Keratinocyte (primary cell): Measurements from ENCODE around the gene WDR1. TPM values are rescaled to one million over a fixed set of nuclear protein-coding genes. Genes with fewer than 3 reads are reported as not detected.

Experiments used
- DNase-seq: peaks from one replicate; pipeline ENCODE4 v3.0.0-alpha.2; 2011; ENCODE audit warnings: low read depth, missing footprints, low spot score
- FAIRE-seq: peaks from 2 replicates; lab custom pipeline; 2011; peaks lifted over from hg19 to GRCh38; lab: Jason Lieb, UNC
- H2AFZ ChIP-seq: 2 replicates; pipeline ENCODE4 v1.6.0; 2012; ENCODE audit warnings: low read length, control low read depth, inconsistent platforms; ENCODE audit not compliant: control insufficient read depth
- H3K27ac ChIP-seq: 2 replicates; pipeline ENCODE4 v1.5.1; 2011; ENCODE audit warnings: low read length; ENCODE audit not compliant: control insufficient read depth, insufficient read depth
- H3K27me3 ChIP-seq: 3 replicates; pipeline ENCODE4 v1.6.0; 2011; ENCODE audit warnings: low read length; ENCODE audit not compliant: control insufficient read depth, insufficient read depth; ENCODE audit errors: extremely low read depth
- H3K36me3 ChIP-seq, 2 experiments: 2 replicates in 1 of 2; 3 replicates in 1 of 2; pipeline ENCODE4 v1.5.1; 2011; ENCODE audit warnings: low read length in 2 of 2, mild to moderate bottlenecking in 1 of 2; ENCODE audit not compliant: control insufficient read depth in 2 of 2, insufficient read depth in 2 of 2; ENCODE audit errors: extremely low read depth in 1 of 2
- H3K4me1 ChIP-seq: 3 replicates; pipeline ENCODE4 v1.5.1; 2011; ENCODE audit warnings: low read length; ENCODE audit not compliant: control insufficient read depth, insufficient read depth; ENCODE audit errors: extremely low read depth
- H3K4me2 ChIP-seq: 3 replicates; pipeline ENCODE4 v1.6.0; 2011; ENCODE audit warnings: low read depth, low read length; ENCODE audit not compliant: control insufficient read depth, insufficient read depth; ENCODE audit errors: extremely low read depth
- H3K4me3 ChIP-seq, 3 experiments: fragments of 200-600 bp in 1 of 3; sonication (generic) in 1 of 3; 2 replicates in 2 of 3; 3 replicates in 1 of 3; pipeline ENCODE4 v1.5.1; 2011 to 2016; ENCODE audit warnings: low read length in 3 of 3, mild to moderate bottlenecking in 3 of 3, control low read depth in 2 of 3, inconsistent platforms in 1 of 3, low read depth in 1 of 3, mixed read lengths in 1 of 3, mixed run types in 1 of 3, moderate library complexity in 1 of 3; ENCODE audit not compliant: control insufficient read depth in 2 of 3, insufficient read depth in 2 of 3; ENCODE audit errors: extremely low read depth in 1 of 3
- H3K79me2 ChIP-seq: 2 replicates; pipeline ENCODE4 v1.6.0; 2012; ENCODE audit warnings: low read length; ENCODE audit not compliant: control insufficient read depth, insufficient read depth
- H3K9ac ChIP-seq: 3 replicates; pipeline ENCODE4 v1.6.0; 2011; ENCODE audit warnings: low read length; ENCODE audit not compliant: control insufficient read depth, insufficient read depth; ENCODE audit errors: extremely low read depth
- H3K9me1 ChIP-seq: 3 replicates; pipeline ENCODE4 v1.6.0; 2011; ENCODE audit warnings: low read length; ENCODE audit not compliant: control insufficient read depth, insufficient read depth; ENCODE audit errors: extremely low read depth
- H3K9me3 ChIP-seq: 2 replicates; pipeline ENCODE4 v1.5.1; 2012; ENCODE audit warnings: low read depth, low read length; ENCODE audit not compliant: control insufficient read depth
- H4K20me1 ChIP-seq: 3 replicates; pipeline ENCODE4 v1.6.0; 2011; ENCODE audit warnings: low read length; ENCODE audit not compliant: control insufficient read depth, insufficient read depth; ENCODE audit errors: extremely low read depth
- EZH2 ChIP-seq: IDR thresholded peaks from one replicate; pipeline ENCODE4 v1.6.1; 2012; ENCODE audit warnings: inconsistent platforms, mild to moderate bottlenecking, low read length, moderate library complexity
- dilution Hi-C: fragments of 300-500 bp; cut with MboI; formaldehyde crosslinking; loops from one replicate; pipeline ENCODE4 v1.7.0; 2020; ENCODE audit warnings: low sequenced_read_pairs; ENCODE audit not compliant: extremely low pct_ligation_motif_present
- polyA plus RNA-seq, 5 experiments: library from polyadenylated mRNA; depleted of rRNA in 3 of 5; stranded (reverse) in 3 of 5; stranded (forward) in 1 of 5; unstranded in 1 of 5; fragments of >200 nt; gene quantifications; 1 replicate in 1 of 5; 2 replicates in 3 of 5; 3 replicates in 1 of 5; pipeline versions ENCODE4 v1.2.1 to v1.2.3, GENCODE V29; 2011 to 2012; ENCODE audit warnings: missing spikeins in 2 of 5, low read depth in 1 of 5, low replicate concordance in 1 of 5
- TF ChIP-seq, protein P1 (sequence below), 3 experiments: IDR thresholded peaks in 1 of 3; conservative IDR thresholded peaks in 1 of 3; optimal IDR thresholded peaks in 1 of 3; 2 replicates in 2 of 3; 3 replicates in 1 of 3; pipeline versions ENCODE3 to v1.5.1; 2011; ENCODE audit warnings: low read length in 3 of 3, mild to moderate bottlenecking in 3 of 3, moderate library complexity in 2 of 3, control low read depth in 1 of 3, inconsistent platforms in 1 of 3; ENCODE audit not compliant: insufficient read depth in 2 of 3; ENCODE audit errors: extremely low read depth in 1 of 3

Gene WDR1
- polyA plus RNA-seq, 1 donor (not counting 4 experiments of a cell fraction or from before 2014, with no cell fraction given) = 423 TPM

DNA sequence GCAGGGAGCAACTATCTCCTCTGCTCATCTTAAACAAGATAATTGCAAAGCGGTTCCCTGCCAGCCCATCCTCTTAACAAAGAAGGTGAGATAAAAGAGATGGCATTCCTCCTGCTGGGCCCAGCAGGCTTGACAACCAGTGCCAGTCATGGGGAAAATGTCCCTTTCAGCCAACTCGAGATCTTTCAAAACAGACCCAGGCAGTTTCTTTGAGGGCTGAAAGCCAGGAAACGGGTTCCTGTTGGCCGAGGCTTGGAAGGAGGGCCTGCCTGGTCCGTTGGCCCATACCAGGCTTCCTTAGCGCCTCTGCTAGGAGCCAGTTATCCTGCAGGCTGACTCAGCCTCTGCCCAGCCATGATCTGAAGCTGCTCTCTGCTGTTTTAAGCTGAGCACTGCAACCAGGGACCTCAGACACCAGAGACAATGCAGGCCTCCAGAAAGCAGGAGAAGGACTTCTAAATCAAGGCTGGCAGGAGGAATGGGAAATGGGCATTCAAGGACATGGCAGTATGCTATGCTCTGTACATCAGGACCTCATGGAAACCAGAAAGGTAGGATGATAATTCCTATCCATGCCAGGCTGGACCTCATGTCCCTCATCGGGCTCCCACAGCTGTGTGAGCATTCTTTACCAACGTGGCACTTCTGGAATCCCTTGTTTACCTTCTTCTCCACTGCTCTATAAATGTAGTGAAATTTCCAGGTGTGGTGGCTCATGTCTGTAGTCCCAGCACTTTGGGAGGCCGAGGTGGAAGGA is 52.9 kb downstream of the WDR1 start:
- Histone ChIP-seq H3K9me1 (no peaks in the 10 kb centered on the region), H3K9ac (no peak overlapping the region), H3K79me2 (no peaks in the 10 kb centered on the region), H3K27ac (no peak overlapping the region), H2AFZ (no peak overlapping the region), H3K9me3 (no peaks in the 10 kb centered on the region), H3K36me3 (peaks cover 4 to 6% of the 10 kb centered on the region in 2 experiments), H3K4me1 (peaks cover 6% of the 10 kb centered on the region), H3K4me2 (no peak overlapping the region), H3K4me3 (no peak overlapping the region), H3K27me3 (no peaks in the 10 kb centered on the region), H4K20me1 (no peaks in the 10 kb centered on the region)
- DNase-seq (peak; percentile 25), FAIRE-seq (peak; percentile 81)
- no peak for TF ChIP-seq EZH2
- TF ChIP-seq, protein P1, sequence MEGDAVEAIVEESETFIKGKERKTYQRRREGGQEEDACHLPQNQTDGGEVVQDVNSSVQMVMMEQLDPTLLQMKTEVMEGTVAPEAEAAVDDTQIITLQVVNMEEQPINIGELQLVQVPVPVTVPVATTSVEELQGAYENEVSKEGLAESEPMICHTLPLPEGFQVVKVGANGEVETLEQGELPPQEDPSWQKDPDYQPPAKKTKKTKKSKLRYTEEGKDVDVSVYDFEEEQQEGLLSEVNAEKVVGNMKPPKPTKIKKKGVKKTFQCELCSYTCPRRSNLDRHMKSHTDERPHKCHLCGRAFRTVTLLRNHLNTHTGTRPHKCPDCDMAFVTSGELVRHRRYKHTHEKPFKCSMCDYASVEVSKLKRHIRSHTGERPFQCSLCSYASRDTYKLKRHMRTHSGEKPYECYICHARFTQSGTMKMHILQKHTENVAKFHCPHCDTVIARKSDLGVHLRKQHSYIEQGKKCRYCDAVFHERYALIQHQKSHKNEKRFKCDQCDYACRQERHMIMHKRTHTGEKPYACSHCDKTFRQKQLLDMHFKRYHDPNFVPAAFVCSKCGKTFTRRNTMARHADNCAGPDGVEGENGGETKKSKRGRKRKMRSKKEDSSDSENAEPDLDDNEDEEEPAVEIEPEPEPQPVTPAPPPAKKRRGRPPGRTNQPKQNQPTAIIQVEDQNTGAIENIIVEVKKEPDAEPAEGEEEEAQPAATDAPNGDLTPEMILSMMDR (optimal IDR thresholded peaks at IDR 0.05 in 1 of 3, IDR thresholded peaks at IDR 0.05 in 1 of 3, conservative IDR thresholded peaks at IDR 0.05 in 1 of 3; ENCODE audit: extremely low read depth in 1 of 3, insufficient read depth in 2 of 3, low read length in 3 of 3) = peak; percentile 86 to 95 (median 94)
- dilution Hi-C loops = no loop called here

DNA sequence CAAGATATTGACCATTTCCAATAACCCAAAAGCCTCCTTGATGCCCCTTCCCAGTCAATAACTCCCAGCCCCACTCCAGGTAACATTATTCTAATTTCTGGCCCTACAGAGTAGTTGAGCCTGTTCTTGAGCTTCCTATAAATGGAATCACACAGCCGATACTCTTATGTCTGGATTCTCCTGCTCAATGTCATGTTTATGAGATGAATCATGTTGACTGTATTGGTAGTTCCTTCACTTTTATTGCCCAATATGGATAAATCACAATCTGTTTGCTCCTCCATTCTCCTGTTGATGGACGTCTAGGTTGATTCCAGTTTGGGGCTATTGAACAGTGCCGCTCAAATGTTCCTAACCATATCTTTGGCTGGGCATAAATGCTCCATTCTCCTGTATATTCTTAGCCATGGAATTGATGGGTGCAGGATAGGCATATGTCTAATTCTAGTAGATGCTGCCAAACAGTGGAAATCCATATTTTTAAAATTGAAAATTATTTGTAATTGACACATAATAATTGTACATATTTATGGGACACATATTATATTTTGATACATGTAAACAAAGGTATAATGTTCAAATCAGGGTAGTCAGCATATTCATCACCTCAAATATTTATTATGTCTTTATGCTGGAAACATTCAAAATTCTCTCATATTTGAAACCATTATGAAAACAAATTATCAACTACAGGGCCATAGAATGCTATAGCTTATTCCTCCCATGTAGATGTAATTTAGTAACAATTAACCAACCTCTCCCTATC is 54.8 kb downstream of the WDR1 start:
- Histone ChIP-seq H3K4me2 (no peak overlapping the region), H3K27me3 (no peaks in the 10 kb centered on the region), H3K36me3 (peaks cover 1 to 4% of the 10 kb centered on the region in 2 experiments), H2AFZ (no peak overlapping the region), H3K4me1 (peaks cover 6% of the 10 kb centered on the region), H3K9me1 (no peaks in the 10 kb centered on the region), H3K9ac (no peak overlapping the region), H3K4me3 (no peak overlapping the region), H3K27ac (no peak overlapping the region), H3K79me2 (no peaks in the 10 kb centered on the region), H3K9me3 (no peaks in the 10 kb centered on the region), H4K20me1 (no peaks in the 10 kb centered on the region)
- no peak for FAIRE-seq
- DNase-seq = no peak
- TF ChIP-seq, protein P1 (optimal IDR thresholded peaks at IDR 0.05 in 1 of 3, IDR thresholded peaks at IDR 0.05 in 1 of 3, conservative IDR thresholded peaks at IDR 0.05 in 1 of 3; ENCODE audit: extremely low read depth in 1 of 3, insufficient read depth in 2 of 3, low read length in 3 of 3) = no peak
- no peak for TF ChIP-seq EZH2
- dilution Hi-C loops = no loop called here
